GM19395 (cell line): ENCODE results near the gene SULT4A1.

ENCODE experiments used
- ATAC-seq: cut with Tn5 transposase; IDR thresholded peaks from one replicate; pipeline ENCODE4 v1.9.1; 2021; ENCODE audit warnings: mild to moderate bottlenecking, moderate library complexity; ENCODE audit not compliant: unreplicated experiment

The SULT4A1 gene

GRCh38 chr22:43862882-43863202 lies 529 bp upstream of the SULT4A1 start:
- no peak for ATAC-seq

- ATAC-seq, result no peak
Measured at GRCh38 chr22:43861529-43861928, 784 bp downstream of the SULT4A1 start.

- ATAC-seq, result no peak
Measured at GRCh38 chr22:43860831-43861230, 1.5 kb downstream of the SULT4A1 start.

GRCh38 chr22:43860126-43860525 lies 2.2 kb downstream of the SULT4A1 start:
- no peak for ATAC-seq

GRCh38 chr22:43859621-43860020 lies 2.7 kb downstream of the SULT4A1 start:
- ATAC-seq, result no peak

- ATAC-seq, result no peak
Measured at GRCh38 chr22:43859176-43859575, 3.1 kb downstream of the SULT4A1 start.

- ATAC-seq, result no peak
Measured at GRCh38 chr22:43858156-43858895, 4.0 kb downstream of the SULT4A1 start.

- ATAC-seq, result no peak
Measured at GRCh38 chr22:43857367-43857766, 4.9 kb downstream of the SULT4A1 start.

- no peak for ATAC-seq
Measured at GRCh38 chr22:43855431-43855830, 6.9 kb downstream of the SULT4A1 start.

GRCh38 chr22:43854786-43855271 lies 7.5 kb downstream of the SULT4A1 start:
- no peak for ATAC-seq

GRCh38 chr22:43854121-43854785 lies 8.1 kb downstream of the SULT4A1 start:
- no peak for ATAC-seq

GRCh38 chr22:43853328-43853931 lies 8.9 kb downstream of the SULT4A1 start:
- ATAC-seq, result no peak

GRCh38 chr22:43852573-43853327 lies 9.6 kb downstream of the SULT4A1 start:
- ATAC-seq, result no peak

GRCh38 chr22:43851979-43852307 lies 10.4 kb downstream of the SULT4A1 start:
- no peak for ATAC-seq

GRCh38 chr22:43851058-43851978 lies 11.0 kb downstream of the SULT4A1 start:
- no peak for ATAC-seq

- ATAC-seq, result no peak
Measured at GRCh38 chr22:43850529-43850928, 11.8 kb downstream of the SULT4A1 start.

GRCh38 chr22:43849731-43850130 lies 12.6 kb downstream of the SULT4A1 start:
- no peak for ATAC-seq

- ATAC-seq, result no peak
Measured at GRCh38 chr22:43848366-43849171, 13.7 kb downstream of the SULT4A1 start.

GRCh38 chr22:43847376-43848289 lies 14.7 kb downstream of the SULT4A1 start:
- ATAC-seq, result no peak
